Measurements from ENCODE around the gene PLPP1. TPM values are rescaled to one million over a fixed set of nuclear protein-coding genes. Genes with fewer than 3 reads are reported as not detected.

The PLPP1 gene
- total RNA-seq, 1 experiment from 2014 or later = 20.2 TPM

DNA sequence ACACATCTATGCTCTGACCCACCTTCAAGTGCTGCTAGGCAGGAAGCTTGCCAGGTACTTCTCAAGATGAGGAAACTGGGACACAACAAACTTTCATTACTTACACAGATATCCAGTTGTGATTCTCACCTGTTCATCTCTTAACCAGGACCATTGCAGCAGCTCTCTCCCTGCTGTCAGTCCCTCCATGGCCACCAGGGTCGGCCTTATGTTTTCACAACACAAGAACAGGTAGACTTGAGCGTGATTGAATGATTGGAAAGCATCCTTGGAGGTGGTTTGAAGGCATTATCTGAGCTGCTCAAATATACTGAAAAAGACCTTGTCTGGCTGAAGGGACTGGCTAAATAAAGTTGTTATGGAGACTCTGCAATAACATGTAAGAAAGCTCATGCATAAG lies 132.6 kb downstream of the PLPP1 start:
- DNase-seq = peak; percentile 21
- intact Hi-C loops (cut with micrococcal nuclease; ENCODE audit: unreplicated experiment) = no loop called here
- Mint-ChIP-seq H3K4me3 (ENCODE audit: low read depth, unreplicated experiment) (no peak overlapping the region), H3K4me1 (ENCODE audit: low read depth, unreplicated experiment) (peaks cover 1% of the 10 kb centered on the region), H3K36me3 (ENCODE audit: insufficient read depth, unreplicated experiment) (peaks cover 10% of the 10 kb centered on the region), H3K9me3 (ENCODE audit: low read depth, unreplicated experiment) (no peaks in the 10 kb centered on the region), H3K27ac (ENCODE audit: unreplicated experiment) (no peak overlapping the region), H3K27me3 (ENCODE audit: unreplicated experiment) (no peaks in the 10 kb centered on the region)
- TF ChIP-seq, protein P1, sequence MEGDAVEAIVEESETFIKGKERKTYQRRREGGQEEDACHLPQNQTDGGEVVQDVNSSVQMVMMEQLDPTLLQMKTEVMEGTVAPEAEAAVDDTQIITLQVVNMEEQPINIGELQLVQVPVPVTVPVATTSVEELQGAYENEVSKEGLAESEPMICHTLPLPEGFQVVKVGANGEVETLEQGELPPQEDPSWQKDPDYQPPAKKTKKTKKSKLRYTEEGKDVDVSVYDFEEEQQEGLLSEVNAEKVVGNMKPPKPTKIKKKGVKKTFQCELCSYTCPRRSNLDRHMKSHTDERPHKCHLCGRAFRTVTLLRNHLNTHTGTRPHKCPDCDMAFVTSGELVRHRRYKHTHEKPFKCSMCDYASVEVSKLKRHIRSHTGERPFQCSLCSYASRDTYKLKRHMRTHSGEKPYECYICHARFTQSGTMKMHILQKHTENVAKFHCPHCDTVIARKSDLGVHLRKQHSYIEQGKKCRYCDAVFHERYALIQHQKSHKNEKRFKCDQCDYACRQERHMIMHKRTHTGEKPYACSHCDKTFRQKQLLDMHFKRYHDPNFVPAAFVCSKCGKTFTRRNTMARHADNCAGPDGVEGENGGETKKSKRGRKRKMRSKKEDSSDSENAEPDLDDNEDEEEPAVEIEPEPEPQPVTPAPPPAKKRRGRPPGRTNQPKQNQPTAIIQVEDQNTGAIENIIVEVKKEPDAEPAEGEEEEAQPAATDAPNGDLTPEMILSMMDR (IDR thresholded peaks at IDR 0.05; ENCODE audit: unreplicated experiment) = no peak
- BruUV-seq (replicated peaks) = no TSS peak
- CTCF ChIA-PET = interaction anchor here (0.6 to 1.1 kb wide), 3 partner anchors 14 to 154 kb away, joined by 3 to 6 read pairs (median 3); no protein-coding TSS in a partner anchor

DNA sequence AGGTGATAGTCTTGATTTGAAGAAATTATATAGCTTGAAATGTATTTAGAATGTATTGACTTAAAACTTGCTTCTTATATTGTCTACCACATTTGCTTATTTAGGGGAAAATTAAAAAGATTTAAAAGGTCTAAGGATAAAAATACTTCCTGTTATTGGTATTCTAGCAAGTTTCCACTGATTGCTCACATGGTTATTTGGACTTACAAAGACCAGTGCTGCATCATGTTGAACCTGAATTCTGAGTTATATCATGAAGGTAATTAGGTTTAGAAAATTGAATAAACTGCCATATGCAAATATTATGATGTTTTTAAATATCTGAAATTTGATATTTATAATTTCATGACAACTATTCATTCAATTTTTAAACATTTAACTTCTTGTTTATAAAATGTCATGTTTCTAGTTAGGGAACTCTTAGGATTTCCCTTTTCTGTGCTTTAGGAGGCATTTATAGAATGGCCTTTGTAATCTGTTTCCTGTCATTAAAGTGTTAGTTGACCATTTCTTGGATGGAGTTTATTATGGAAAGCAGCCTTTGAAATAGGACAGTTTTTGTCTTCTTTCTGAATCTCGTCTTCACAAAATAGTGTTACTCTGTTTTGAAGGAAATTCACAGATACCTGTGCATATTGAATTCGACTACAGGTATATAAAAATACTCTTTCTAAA lies 141.1 kb downstream of the PLPP1 start:
- CTCF ChIA-PET = no interaction called here
- Mint-ChIP-seq H3K27me3 (ENCODE audit: unreplicated experiment) (no peaks in the 10 kb centered on the region), H3K27ac (ENCODE audit: unreplicated experiment) (no peak overlapping the region), H3K4me1 (ENCODE audit: low read depth, unreplicated experiment) (peaks cover 29% of the 10 kb centered on the region), H3K36me3 (ENCODE audit: insufficient read depth, unreplicated experiment) (peaks cover 19% of the 10 kb centered on the region), H3K4me3 (ENCODE audit: low read depth, unreplicated experiment) (no peak overlapping the region), H3K9me3 (ENCODE audit: low read depth, unreplicated experiment) (no peaks in the 10 kb centered on the region)
- TF ChIP-seq, protein P1 (IDR thresholded peaks at IDR 0.05; ENCODE audit: unreplicated experiment) = no peak
- intact Hi-C loops (cut with micrococcal nuclease; ENCODE audit: unreplicated experiment) = no loop called here
- BruUV-seq (replicated peaks) = no TSS peak
- no peak for DNase-seq

DNA sequence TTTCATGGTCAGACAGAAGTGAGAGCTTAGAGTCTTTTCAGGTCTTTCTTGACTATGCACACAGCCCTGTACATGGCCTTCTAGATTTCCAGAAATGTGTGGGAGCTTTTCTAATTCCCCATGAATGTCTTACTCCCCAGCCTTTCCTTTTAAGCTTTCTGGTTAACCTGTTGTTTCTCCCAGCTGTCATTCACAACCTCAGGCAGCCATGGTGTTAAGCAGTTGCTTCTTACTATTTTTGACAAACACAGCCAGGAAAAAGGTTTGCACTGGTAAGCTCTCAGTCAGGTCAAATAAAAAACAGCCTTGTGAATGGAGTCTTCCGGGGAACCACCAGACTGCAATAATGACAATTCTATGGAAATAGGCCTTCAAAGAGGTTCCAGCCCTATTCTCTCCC lies 142.1 kb downstream of the PLPP1 start:
- peaks cover 19% of the 10 kb centered on the region for H3K36me3 Mint-ChIP-seq (ENCODE audit: insufficient read depth, unreplicated experiment)
- peaks cover 29% of the 10 kb centered on the region for H3K4me1 Mint-ChIP-seq (ENCODE audit: low read depth, unreplicated experiment)
- intact Hi-C loops (cut with micrococcal nuclease; ENCODE audit: unreplicated experiment) = no loop called here
- no peaks in the 10 kb centered on the region for H3K27me3 Mint-ChIP-seq (ENCODE audit: unreplicated experiment)
- H3K27ac Mint-ChIP-seq (ENCODE audit: unreplicated experiment) = no peak overlapping the region
- H3K4me3 Mint-ChIP-seq (ENCODE audit: low read depth, unreplicated experiment) = no peak overlapping the region
- CTCF ChIA-PET = no interaction called here
- DNase-seq = no peak
- TF ChIP-seq, protein P1 (IDR thresholded peaks at IDR 0.05; ENCODE audit: unreplicated experiment) = no peak
- no TSS peak for BruUV-seq (replicated peaks)
- H3K9me3 Mint-ChIP-seq (ENCODE audit: low read depth, unreplicated experiment) = no peaks in the 10 kb centered on the region

DNA sequence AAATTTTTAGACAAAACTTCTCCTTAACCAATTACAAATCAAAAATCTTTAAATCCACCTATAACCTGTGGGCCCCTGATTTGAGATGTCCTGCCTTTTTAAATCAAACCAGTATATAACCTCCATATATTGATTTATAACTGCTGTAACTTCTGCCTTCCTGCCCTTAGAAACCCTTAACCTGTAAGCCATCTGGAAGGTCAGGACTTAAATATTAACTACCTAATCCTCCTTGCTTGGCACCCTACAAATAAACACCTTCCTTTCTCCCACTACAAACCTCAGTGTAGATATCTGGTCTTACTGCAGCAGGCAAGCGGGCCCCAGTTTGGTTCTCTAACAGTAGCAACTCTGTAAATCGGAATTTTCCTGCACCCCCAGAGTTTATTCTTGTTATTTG lies 143.1 kb downstream of the PLPP1 start:
- BruUV-seq (replicated peaks) = no TSS peak
- peak overlapping the region; percentile 86 for H3K27ac Mint-ChIP-seq (ENCODE audit: unreplicated experiment)
- no peaks in the 10 kb centered on the region for H3K9me3 Mint-ChIP-seq (ENCODE audit: low read depth, unreplicated experiment)
- TF ChIP-seq, protein P1 (IDR thresholded peaks at IDR 0.05; ENCODE audit: unreplicated experiment) = no peak
- no peak for DNase-seq
- H3K27me3 Mint-ChIP-seq (ENCODE audit: unreplicated experiment) = no peaks in the 10 kb centered on the region
- intact Hi-C loops (cut with micrococcal nuclease; ENCODE audit: unreplicated experiment) = no loop called here
- peaks cover 29% of the 10 kb centered on the region for H3K4me1 Mint-ChIP-seq (ENCODE audit: low read depth, unreplicated experiment)
- peaks cover 19% of the 10 kb centered on the region for H3K36me3 Mint-ChIP-seq (ENCODE audit: insufficient read depth, unreplicated experiment)
- H3K4me3 Mint-ChIP-seq (ENCODE audit: low read depth, unreplicated experiment) = no peak overlapping the region
- CTCF ChIA-PET = interaction anchor here (0.7 kb wide), 1 partner anchor 34 kb away, joined by 4 read pairs; no protein-coding TSS in a partner anchor
